VCaP (cell line): ENCODE data around the gene SCN7A.

Experiments
- H3K27ac ChIP-seq: fragments of 450-650 bp; 2 replicates; pipeline ENCODE4 v1.5.1; 2017
- TF ChIP-seq, protein P1 (sequence below): fragments of 450-650 bp; conservative IDR thresholded peaks from 2 replicates; pipeline ENCODE4 v1.5.1; 2017; ENCODE audit warnings: mild to moderate bottlenecking, moderate library complexity

Gene SCN7A

DNA sequence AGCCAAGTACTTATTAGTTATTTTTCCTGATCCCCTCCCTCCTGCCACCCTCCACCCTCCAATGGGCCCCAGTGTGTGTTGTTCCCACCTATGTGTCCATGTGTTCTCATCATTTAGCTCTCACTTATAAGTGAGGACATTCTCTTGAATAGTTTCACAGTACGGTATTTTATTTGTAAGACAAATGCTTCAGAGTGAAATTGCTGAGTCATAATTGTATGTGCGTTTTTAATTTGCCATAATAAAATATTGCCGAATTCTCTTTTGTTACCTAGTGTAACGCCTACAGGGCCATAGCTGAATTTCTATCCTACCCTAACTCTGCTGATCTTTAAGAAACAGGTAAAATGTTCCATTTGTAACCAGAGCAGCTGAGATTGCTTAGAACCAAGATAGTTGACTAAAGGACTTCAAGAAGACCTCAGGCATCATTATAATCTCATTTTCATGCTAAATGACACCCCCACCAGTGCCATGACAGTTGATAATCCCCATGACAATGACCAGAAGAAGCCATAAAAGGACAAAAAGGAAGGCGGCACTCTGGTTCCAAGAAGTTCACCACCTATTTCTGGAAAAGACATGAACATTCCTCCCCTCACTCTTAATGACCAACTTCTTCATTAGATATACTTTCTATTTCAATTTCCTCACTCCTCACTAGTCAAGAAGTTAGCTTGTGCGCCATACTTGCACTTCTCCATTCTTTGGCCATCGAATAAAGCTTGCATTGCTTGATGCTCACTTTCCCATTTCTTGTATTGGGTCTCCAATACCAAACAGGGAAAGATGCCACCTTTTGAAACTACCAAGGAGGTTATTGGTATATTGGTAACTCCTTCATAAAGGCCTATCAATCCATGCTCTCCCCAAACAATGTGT lies 136.7 kb downstream of the SCN7A start:
- TF ChIP-seq, protein P1, sequence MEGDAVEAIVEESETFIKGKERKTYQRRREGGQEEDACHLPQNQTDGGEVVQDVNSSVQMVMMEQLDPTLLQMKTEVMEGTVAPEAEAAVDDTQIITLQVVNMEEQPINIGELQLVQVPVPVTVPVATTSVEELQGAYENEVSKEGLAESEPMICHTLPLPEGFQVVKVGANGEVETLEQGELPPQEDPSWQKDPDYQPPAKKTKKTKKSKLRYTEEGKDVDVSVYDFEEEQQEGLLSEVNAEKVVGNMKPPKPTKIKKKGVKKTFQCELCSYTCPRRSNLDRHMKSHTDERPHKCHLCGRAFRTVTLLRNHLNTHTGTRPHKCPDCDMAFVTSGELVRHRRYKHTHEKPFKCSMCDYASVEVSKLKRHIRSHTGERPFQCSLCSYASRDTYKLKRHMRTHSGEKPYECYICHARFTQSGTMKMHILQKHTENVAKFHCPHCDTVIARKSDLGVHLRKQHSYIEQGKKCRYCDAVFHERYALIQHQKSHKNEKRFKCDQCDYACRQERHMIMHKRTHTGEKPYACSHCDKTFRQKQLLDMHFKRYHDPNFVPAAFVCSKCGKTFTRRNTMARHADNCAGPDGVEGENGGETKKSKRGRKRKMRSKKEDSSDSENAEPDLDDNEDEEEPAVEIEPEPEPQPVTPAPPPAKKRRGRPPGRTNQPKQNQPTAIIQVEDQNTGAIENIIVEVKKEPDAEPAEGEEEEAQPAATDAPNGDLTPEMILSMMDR, result no peak
- H3K27ac ChIP-seq, result no peak overlapping the region
